Measurements from ENCODE around the gene UPK2. TPM values are rescaled to one million over a fixed set of nuclear protein-coding genes. Genes with fewer than 3 reads are reported as not detected.

UPK2 gene
- total and polyA plus RNA-seq, 2 of the 13 experiments (the other 11 are each of a cell fraction or from before 2014, with no cell fraction given): not detected

DNA sequence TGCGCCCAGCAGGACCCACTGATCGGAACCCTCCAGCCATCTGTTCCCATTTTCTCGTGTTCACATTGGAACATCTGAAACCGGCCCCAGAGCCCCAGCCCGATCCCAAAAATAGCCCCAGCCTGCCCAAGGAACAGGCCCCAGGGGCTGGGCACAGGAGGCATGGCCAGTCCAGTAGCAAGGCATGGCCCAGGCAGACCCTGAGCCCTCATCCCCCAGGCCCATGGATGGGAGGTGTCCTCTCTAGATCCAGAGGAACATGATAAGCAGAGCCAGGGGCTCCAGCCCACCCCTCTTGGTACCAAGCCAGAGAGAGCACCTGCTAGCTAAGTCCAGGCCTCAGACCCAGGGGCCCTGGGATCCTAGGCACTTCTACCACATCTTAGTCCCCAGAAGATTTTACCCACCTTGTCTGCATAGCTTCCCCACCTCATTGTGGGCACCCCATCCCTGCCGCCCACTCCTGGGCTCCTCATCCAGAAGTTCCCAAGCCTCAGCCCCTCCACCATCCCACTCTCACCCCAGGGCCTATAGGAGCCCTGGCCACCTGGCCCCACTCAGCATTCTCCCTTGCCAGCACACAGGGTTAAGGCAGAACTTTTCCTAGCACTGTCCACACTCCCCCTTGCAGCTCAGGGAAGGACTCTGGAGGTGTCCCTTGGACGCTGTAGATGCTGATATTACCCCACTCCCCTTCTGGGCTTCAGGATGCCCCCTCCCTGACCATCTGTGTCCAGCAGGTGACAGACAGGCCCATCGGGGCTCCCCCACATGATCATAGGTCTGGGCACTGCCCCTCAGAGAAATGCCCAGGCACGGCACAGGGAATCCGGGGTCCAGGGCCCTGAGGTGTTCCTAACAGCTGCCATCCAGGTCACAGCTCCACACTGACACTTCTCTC, 39.9 kb upstream of the UPK2 start (continued):
- TF ChIP-seq, protein P1, sequence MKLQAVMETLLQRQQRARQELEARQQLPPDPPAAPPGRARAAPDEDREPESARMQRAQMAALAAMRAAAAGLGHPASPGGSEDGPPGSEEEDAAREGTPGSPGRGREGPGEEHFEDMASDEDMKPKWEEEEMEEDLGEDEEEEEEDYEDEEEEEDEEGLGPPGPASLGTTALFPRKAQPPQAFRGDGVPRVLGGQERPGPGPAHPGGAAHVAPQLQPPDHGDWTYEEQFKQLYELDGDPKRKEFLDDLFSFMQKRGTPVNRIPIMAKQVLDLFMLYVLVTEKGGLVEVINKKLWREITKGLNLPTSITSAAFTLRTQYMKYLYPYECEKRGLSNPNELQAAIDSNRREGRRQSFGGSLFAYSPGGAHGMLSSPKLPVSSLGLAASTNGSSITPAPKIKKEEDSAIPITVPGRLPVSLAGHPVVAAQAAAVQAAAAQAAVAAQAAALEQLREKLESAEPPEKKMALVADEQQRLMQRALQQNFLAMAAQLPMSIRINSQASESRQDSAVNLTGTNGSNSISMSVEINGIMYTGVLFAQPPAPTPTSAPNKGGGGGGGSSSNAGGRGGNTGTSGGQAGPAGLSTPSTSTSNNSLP (IDR thresholded peaks at IDR 0.05; ENCODE audit: low read depth, low read length): no peak
- TF ChIP-seq SP4 (CRISPR knock-in tag; IDR thresholded peaks at IDR 0.05) (0 out of 2 replicates have a peak, but pooled peaks have one; percentile 30), NCOR1 (IDR thresholded peaks at IDR 0.05; ENCODE audit: borderline replicate concordance, low read length) (no peak), TP53 (CRISPR knock-in tag; conservative IDR thresholded peaks at IDR 0.05) (no peak), RBM39 (IDR thresholded peaks at IDR 0.05; ENCODE audit: low read depth, low read length, poor library complexity, severe bottlenecking) (no peak), JARID2 (CRISPR knock-in tag; IDR thresholded peaks at IDR 0.05; ENCODE audit: insufficient replicate concordance) (no peak), ZBTB38 (CRISPR knock-in tag; IDR thresholded peaks at IDR 0.05) (0 out of 2 replicates have a peak, but pooled peaks have one; percentile 18), ELF1 (CRISPR knock-in tag; IDR thresholded peaks at IDR 0.05) (no peak), WIZ (CRISPR knock-in tag; IDR thresholded peaks at IDR 0.05) (no peak), ONECUT2 (CRISPR knock-in tag; IDR thresholded peaks at IDR 0.05) (no peak), FOXM1 (CRISPR knock-in tag; IDR thresholded peaks at IDR 0.05) (no peak), SALL1 (CRISPR knock-in tag; IDR thresholded peaks at IDR 0.05) (no peak), HMG20B (CRISPR knock-in tag; conservative IDR thresholded peaks at IDR 0.05) (0 out of 2 replicates have a peak, but pooled peaks have one; percentile 15), RORA (CRISPR knock-in tag; IDR thresholded peaks at IDR 0.05) (no peak), ZFX (CRISPR knock-in tag; IDR thresholded peaks at IDR 0.05; ENCODE audit: low read depth) (peak; percentile 3; the same call in 1 of the 2 replicates), ZFP41 (CRISPR knock-in tag; IDR thresholded peaks at IDR 0.05; ENCODE audit: borderline replicate concordance) (no peak), SMARCC2 (IDR thresholded peaks at IDR 0.05) (no peak), SETDB1 (CRISPR knock-in tag; IDR thresholded peaks at IDR 0.05; ENCODE audit: borderline replicate concordance) (no peak), HIVEP1 (CRISPR knock-in tag; IDR thresholded peaks at IDR 0.05) (no peak), KDM3A (CRISPR knock-in tag; IDR thresholded peaks at IDR 0.05; ENCODE audit: low read depth) (no peak), KDM4B (CRISPR knock-in tag; IDR thresholded peaks at IDR 0.05) (no peak), MYC (CRISPR knock-in tag; IDR thresholded peaks at IDR 0.05; ENCODE audit: borderline replicate concordance) (no peak), PRPF4 (IDR thresholded peaks at IDR 0.05; ENCODE audit: low read depth, low read length, poor library complexity, severe bottlenecking) (no peak), ZEB1 (IDR thresholded peaks at IDR 0.05; ENCODE audit: insufficient replicate concordance, low read depth) (no peak), NPAS2 (CRISPR knock-in tag; IDR thresholded peaks at IDR 0.05; ENCODE audit: borderline replicate concordance) (no peak)
- TF ChIP-seq, protein P2, sequence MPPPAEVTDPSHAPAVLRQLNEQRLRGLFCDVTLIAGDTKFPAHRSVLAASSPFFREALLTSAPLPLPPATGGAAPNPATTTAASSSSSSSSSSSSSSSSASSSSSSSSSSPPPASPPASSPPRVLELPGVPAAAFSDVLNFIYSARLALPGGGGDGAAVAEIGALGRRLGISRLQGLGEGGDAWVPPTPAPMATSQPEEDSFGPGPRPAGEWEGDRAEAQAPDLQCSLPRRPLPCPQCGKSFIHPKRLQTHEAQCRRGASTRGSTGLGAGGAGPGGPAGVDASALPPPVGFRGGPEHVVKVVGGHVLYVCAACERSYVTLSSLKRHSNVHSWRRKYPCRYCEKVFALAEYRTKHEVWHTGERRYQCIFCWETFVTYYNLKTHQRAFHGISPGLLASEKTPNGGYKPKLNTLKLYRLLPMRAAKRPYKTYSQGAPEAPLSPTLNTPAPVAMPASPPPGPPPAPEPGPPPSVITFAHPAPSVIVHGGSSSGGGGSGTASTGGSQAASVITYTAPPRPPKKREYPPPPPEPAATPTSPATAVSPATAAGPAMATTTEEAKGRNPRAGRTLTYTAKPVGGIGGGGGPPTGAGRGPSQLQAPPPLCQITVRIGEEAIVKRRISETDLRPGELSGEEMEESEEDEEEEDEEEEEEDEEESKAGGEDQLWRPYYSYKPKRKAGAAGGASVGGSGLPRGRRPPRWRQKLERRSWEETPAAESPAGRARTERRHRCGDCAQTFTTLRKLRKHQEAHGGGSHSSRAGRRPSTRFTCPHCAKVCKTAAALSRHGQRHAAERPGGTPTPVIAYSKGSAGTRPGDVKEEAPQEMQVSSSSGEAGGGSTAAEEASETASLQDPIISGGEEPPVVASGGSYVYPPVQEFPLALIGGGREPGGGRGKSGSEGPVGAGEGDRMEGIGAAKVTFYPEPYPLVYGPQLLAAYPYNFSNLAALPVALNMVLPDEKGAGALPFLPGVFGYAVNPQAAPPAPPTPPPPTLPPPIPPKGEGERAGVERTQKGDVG (CRISPR knock-in tag; IDR thresholded peaks at IDR 0.05; ENCODE audit: borderline replicate concordance): no peak

Data from HepG2 (cell line).